Stimulated activated CD4-positive, alpha-beta T cell treated with anti-CD3 and anti-CD28 coated beads, Interleukin-4, amount 100 ng/mL, for 48 hours (primary cell): ENCODE data around the gene CFAP90.

Experiments used
- DNase-seq, 2 donors: peaks; one replicate each; pipeline ENCODE4 v3.0.0-alpha.2; 2020; ENCODE audit warnings: low read depth in 2 of 2

CFAP90 gene

DNA sequence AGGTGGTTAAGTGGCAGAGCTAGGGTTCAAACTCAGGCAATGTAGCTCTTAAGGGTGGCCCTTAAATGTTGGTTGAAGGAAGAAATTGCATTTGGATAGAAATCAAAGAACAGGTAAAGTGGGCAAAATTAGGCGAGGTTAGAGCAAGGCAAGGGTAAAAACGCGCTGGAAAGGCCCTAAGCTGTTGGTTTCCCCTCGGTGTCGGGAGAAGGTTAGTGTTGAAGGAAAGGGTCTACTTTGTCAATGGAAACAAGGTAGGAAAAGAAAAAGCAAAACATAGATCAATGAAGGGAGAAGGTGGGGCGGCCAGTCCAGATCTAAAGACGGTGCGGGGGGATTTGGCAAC, 17.5 kb upstream of the CFAP90 start:
- no peak for DNase-seq

- DNase-seq, result no peak
Observed at GRCh38 chr5:7867260-7867659, 16.3 kb upstream of the CFAP90 start.

- DNase-seq, result no peak
Observed at GRCh38 chr5:7866196-7866595, 15.3 kb upstream of the CFAP90 start.

GRCh38 chr5:7857926-7858632, 7.1 kb upstream of the CFAP90 start:
- no peak for DNase-seq

GRCh38 chr5:7857361-7857760, 6.4 kb upstream of the CFAP90 start:
- no peak for DNase-seq

GRCh38 chr5:7856855-7857254, 5.9 kb upstream of the CFAP90 start:
- no peak for DNase-seq

DNA sequence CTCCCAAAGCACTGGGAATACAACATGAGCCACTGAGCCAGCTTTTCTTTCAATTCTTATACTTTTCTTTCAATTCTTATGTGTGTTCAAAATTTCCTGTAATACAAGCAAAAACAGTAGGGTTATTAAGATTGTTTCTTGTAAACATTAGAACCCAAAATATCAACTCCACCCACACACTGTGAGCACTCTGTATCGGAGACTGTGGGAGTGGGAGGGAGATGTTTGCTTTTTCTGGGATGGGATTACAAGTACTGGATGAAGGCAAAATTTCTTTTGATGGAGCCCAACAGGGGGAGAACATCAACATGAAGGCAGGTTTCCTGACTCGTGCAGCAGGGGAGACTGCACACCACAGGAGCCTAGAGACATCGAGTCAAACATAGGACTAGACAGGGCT, 4.7 kb upstream of the CFAP90 start:
- no peak for DNase-seq

GRCh38 chr5:7852988-7853387, 2.1 kb upstream of the CFAP90 start:
- DNase-seq, result no peak

GRCh38 chr5:7852542-7852941, 1.6 kb upstream of the CFAP90 start:
- DNase-seq, result no peak

DNA sequence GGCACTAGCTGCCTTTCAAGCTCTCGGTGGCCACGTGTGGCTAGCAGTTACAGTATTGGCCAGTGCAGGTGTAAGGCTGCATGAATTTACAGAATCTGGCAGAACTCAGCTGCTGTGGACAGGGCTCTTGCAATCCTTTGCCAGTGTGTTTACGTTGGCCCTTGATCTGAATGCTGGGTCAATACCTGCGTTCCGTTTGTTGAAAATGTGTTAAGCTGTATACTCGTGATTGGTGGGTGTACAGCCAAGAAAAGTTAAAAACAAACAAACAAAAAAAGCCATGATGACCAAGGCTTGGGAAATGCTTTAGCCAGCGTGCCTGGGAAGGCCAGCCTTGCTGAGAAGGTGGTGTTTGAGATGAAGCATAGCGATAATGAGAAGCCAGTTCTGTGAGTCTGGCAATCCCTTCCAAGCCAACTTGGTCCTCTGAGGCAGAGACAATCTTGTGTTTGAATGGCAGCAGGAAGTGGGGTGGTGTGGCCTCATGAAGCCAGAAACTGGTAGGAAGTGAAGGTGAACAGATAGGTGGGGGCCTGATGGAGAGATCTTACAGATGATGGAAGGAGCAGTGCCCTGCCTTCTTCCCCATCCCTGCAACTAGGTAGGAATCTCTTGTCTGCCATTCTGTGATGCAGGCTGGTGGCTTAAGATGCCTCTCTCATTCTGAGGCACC, 820 bp upstream of the CFAP90 start:
- no peak for DNase-seq

DNA sequence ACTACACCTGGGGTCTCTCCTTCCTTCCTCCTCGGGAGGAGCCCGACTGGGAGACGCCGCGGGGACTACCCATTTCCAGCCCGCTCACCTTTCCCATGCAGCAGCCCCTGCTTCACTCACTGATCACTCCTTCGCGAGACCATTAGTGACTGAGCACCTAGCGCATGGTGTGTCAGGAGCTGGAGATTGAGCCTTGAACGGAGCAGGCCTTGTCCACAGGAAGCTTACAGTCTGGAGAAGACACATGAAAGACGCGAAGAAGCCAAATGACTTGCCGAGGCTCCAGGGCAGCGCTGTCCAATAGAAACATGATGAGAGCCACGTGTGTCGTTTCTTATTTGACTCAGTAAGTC, 283 bp upstream of the CFAP90 start:
- no peak for DNase-seq

DNA sequence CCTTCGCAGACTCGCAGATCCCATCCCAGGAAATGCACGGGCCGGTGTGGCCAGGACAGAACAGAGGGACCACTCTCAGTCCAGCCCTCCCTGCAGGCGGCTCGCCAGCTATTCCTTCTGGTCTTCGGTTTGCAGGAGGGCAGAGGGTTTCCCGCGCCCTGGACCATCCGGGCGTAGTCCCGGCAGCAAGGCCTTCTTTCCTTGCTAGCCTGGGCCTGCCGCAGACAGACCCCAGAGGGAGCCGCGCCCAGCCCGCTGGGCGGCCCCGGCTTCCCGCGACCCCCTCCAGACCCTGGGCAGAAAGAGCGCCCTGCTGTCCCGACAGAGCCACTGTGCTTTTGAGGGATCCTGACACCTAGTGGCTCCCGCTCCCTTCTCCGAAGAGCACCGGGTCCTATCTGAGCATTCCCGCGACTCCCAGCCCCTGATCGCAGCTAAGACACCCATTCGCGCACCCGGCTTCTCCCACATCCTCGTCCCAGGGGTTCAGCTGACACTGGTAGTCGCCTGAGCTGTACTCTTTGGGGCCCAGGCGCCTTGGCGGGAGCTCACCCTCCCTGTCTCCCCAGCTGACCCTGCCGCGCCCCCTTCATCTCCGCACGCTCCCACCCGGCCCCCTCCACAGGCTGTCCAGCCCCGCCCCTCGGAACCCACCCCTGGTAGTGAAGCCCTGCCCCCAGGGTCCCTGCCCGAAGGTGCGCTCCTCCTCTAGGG, 1.1 kb downstream of the CFAP90 start:
- no peak for DNase-seq

DNA sequence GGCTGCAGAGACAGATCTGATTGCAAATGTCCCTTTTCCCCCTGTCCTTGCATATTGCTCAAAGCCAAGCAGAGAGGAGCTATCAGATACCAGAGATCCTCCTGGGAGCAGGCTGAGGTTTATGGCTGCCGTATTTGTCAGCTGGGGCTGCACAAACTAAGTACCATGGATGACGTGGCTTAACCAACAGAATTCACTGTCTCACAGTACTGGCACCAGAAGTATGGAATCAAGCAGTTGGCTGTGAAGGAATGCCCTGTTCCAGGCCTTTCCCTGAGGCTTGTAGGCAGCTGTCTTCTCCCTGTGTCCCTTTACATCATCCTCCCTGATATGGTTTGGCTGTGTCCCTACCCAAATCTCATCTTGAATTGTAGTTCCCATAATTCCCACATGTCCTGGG, 2.6 kb downstream of the CFAP90 start:
- no peak for DNase-seq

DNA sequence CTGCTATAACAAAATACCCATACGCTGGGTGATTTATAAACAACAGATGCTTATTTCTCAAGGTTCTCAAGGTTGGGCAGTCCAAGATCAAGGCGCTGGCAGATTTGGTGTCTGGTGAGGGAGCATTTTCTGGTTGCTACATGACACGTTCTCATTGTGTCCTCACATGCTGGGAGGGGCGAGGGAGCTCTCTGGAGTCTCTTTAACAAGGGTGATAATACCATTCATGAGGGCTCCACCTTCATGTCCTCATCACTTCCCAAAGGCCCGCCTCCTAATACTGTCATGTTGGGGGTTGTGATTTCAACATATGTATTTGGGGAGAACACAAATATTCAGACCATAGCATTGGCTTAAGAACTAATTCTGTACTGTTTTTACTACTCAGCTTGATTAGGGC, 4.6 kb downstream of the CFAP90 start:
- no peak for DNase-seq

DNA sequence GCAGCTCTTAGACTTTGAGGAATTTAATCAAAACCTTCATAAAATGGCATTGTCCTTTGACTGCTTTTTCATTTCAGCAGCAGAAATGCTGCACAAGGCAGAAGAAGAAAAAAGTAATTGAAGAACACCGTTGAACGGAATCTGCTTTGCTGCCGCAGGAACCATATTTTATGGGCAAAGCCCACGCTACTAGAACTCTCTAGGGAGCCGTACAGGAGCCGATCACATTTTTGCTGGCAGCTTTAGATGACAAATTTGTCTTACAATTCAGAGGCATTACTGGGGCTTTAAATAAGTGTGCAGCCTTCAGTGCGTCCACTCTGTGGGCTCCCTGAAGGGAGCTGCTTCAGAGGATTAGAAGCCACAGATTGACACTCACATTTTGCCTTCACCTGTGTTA, 5.4 kb downstream of the CFAP90 start:
- DNase-seq, result no peak

GRCh38 chr5:7844901-7845300, 6.0 kb downstream of the CFAP90 start:
- DNase-seq, result no peak

DNA sequence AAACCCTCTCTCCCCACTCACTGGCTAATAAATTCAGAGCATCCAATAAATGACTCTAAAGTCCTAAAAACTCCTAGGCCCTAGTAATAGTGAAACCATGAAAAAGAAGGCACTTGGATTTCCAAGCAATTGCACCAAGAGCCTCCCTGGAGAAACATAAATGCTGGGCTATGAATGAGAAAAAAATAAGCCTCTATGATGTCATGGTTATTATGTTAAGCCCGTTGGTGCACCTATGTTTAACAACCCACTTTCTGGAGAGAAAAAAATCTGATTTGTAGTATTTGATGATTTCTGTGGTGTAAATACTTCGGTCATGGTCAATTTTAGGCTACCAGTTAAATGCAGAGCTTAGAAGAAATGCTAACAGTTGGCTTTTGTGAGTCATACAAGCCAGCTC, 8.4 kb downstream of the CFAP90 start:
- no peak for DNase-seq

DNA sequence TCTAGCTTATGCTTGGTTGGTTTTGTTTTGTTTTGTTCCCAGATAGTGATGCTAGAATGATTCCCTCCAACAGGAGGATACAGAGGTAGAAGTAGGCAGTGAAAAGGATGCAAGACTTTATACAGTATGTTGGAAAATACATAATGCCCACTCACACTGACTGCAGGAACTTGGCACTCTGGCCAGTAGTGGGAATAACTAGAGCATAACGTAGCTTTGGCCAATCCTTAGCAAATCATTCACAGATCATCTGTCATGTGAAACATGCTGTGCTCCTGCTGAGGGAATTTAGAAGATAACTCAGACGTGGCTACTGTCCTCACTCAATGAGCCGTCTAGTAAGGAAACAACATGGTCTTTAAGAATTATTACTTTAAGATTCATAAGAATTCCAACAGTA, 13.5 kb downstream of the CFAP90 start:
- DNase-seq, result no peak

DNA sequence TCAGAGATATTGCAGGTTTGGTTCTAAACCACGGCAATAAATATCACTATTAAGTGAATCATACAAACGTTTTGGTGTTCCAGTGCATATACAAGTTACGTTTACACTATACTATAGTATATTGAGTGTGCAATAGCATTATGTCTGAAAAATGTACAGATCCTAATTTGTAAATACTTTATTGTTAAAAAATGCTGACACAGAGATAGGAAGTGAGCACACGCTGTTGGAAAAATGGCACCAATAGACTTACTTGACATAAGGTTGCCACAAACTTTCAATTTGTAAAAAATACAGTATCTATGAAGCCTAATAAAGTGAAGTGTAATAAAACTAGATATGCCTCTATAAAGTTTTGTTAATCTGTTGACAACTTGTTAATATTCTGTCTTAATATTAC, 16.0 kb downstream of the CFAP90 start:
- DNase-seq, result no peak

DNA sequence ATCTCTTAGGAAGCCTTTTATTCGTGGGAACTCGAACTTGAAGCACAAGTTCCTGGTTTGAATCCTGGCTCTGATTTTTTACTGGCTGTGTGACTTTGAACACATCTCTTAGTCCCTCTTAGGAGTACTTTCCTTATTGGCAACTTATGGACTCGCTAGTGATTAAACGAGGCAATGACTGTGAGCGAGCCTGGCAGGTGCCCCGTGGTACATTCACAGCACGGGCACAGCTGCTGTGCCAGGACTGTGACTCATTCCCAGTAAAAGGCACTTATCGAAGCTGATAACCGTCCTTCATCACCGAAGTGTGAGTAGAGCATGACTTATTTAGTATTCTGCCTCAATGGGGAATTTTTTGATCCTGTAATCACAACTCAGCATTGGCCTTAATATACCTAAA, 22.7 kb downstream of the CFAP90 start:
- no peak for DNase-seq

- no peak for DNase-seq
Observed at GRCh38 chr5:7827610-7828009, 23.3 kb downstream of the CFAP90 start.

DNA sequence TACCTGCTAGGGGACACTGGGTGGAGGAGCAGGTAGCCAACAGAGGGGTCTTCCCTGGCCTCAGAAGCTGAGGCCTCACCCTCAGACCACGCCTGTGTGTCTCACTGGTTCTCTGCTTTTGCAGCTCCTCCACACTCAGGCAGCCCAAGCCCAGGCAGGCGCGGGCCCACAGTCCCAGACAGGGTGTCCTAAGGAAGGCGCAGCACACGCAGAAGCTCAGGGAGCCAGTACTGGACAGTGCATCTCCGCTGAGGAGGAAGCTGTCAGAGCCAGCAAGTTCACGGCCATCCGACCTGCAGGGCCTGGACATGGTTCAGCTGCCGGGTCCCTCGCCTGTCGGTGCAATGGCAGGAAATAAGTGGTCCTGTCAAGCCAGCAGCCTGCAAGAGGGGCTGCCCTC, 25.3 kb downstream of the CFAP90 start:
- DNase-seq, result no peak

DNA sequence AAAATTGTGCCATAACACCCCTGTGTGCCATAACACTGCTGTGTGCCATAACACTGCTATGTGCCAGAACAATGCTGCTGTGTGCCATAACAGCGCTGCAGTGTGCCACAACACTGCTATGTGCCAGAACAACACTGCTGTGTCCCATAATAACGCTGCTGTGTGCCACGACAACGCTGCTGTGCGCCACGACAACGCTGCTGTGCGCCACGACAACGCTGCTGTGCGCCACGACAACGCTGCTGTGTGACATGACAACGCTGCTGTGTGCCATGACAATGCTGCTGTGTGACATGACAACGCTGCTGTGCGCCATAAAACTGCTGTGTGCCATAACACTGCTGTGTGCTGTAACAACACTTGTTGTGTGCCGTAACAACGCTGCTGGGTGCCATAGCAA, 25.9 kb downstream of the CFAP90 start:
- no peak for DNase-seq
